HEK293 (cell line): ENCODE measurements around the gene NDOR1.

ENCODE experiments used
- TF ChIP-seq, protein P1 (sequence below): fragments of 450-650 bp; formaldehyde crosslinking; IDR thresholded peaks from 2 replicates; pipeline ENCODE4 v1.5.1; 2016; ENCODE audit warnings: missing biosample characterization, missing genetic modification characterization
- TF ChIP-seq, protein P2 (sequence below): fragments of 450-650 bp; formaldehyde crosslinking; IDR thresholded peaks from 2 replicates; pipeline ENCODE4 v1.5.1; 2016; ENCODE audit warnings: missing biosample characterization, missing genetic modification characterization

DNA sequence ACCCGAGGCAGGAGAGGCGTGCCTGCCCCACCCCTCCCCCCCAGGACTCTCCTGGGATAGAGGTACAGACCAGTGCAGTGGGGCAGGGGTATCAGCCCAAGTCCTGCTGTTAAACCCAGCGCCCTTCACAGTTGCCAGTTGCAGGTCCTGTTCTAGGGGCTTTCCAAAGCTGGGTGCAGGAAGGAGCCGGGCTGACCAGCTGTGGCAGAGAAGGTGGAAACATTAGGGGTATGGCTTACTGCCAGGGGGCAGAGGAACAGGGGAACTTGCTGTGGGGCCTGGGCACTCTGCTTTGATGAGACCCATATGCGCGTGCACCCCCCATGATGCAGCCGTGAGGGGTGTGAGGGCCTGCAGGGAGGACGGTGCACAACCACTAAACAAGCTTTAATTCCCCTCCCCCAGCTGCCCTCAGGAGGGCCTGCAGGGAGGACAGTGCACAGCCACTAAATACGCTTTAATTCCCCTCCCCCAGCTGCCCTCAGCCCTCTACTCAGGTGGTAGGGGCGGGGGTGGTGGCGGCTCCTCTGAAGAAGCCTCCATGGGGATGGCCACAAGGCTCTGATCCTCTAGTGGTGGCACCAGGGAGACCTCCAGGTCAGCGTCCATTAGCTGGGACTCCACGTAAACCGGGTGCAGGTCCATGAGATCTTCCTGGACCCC is 34.9 kb upstream of the NDOR1 start:
- TF ChIP-seq, protein P1, sequence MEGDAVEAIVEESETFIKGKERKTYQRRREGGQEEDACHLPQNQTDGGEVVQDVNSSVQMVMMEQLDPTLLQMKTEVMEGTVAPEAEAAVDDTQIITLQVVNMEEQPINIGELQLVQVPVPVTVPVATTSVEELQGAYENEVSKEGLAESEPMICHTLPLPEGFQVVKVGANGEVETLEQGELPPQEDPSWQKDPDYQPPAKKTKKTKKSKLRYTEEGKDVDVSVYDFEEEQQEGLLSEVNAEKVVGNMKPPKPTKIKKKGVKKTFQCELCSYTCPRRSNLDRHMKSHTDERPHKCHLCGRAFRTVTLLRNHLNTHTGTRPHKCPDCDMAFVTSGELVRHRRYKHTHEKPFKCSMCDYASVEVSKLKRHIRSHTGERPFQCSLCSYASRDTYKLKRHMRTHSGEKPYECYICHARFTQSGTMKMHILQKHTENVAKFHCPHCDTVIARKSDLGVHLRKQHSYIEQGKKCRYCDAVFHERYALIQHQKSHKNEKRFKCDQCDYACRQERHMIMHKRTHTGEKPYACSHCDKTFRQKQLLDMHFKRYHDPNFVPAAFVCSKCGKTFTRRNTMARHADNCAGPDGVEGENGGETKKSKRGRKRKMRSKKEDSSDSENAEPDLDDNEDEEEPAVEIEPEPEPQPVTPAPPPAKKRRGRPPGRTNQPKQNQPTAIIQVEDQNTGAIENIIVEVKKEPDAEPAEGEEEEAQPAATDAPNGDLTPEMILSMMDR (tag by site-specific recombination) = no peak
- TF ChIP-seq, protein P2, sequence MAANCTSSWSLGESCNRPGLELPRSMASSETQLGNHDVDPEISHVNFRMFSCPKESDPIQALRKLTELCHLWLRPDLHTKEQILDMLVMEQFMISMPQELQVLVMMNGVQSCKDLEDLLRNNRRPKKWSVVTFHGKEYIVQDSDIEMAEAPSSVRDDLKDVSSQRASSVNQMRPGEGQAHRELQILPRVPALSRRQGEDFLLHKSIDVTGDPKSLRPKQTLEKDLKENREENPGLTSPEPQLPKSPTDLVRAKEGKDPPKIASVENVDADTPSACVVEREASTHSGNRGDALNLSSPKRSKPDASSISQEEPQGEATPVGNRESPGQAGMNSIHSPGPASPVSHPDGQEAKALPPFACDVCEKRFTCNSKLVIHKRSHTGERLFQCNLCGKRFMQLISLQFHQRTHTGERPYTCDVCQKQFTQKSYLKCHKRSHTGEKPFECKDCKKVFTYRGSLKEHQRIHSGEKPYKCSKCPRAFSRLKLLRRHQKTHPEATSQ = no peak
